ENCODE results near the gene C19orf44.

GRCh38 chr19:16569609-16570320 is 73.6 kb downstream of the C19orf44 start:
- TF ChIP-seq CTCF (IDR thresholded peaks at IDR 0.05; ENCODE audit: low read depth, low read length), result no peak
- TF ChIP-seq EZH2phosphoT487 (IDR thresholded peaks at IDR 0.05; ENCODE audit: low read depth), result no peak

Measured in OCI-LY3 (cell line).